SW480 (cell line): ENCODE data around the gene CDH6.

ENCODE experiments used
- DNase-seq: peaks from one replicate; pipeline ENCODE4 v3.0.0-alpha.2; 2016; ENCODE audit warnings: low spot score

Gene CDH6

DNA sequence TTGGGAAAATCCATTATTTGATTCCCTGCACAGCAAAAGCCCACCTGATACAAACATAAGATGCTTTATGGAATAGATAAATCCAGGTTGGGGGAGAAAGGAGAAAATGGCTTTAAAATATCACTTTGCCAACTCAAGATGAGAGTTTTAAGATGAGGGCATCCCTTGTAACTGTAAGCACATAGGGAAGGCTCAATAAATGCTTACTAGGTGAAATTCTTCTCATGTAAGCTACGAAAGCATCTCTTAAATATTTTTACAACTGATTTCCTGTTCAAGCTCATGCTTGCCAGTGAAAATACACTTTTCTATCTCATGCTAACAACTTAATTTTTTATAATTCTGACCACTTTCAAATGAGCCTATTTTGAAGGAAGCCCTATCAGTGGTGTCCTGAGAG is 11.5 kb downstream of the CDH6 start:
- DNase-seq = no peak

GRCh38 chr5:31208043-31208442 is 14.6 kb downstream of the CDH6 start:
- no peak for DNase-seq

DNA sequence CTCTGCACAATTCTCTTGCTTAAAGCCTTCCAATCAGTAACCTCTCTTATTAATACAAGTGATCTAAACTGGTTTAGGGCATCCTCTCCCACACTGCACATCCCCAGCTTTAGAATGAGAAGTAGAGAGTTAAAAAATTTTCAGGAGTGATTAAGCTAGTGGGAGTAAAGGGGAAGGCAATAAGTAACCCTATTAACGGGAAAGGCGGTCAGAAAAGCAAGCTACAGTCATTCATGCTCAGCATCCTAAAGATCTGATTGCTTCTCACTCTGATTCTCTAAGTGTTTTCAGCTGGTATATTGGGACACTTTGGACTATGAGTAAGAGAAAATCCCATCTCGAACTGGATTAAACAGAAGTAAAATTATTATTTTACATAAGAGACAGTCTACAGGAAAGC is 15.8 kb downstream of the CDH6 start:
- no peak for DNase-seq

- DNase-seq = no peak
Observed at GRCh38 chr5:31211098-31211497, 17.6 kb downstream of the CDH6 start.

GRCh38 chr5:31213257-31213656 is 19.8 kb downstream of the CDH6 start:
- DNase-seq = no peak

- DNase-seq = no peak
Observed at GRCh38 chr5:31213705-31214121, 20.2 kb downstream of the CDH6 start.

DNA sequence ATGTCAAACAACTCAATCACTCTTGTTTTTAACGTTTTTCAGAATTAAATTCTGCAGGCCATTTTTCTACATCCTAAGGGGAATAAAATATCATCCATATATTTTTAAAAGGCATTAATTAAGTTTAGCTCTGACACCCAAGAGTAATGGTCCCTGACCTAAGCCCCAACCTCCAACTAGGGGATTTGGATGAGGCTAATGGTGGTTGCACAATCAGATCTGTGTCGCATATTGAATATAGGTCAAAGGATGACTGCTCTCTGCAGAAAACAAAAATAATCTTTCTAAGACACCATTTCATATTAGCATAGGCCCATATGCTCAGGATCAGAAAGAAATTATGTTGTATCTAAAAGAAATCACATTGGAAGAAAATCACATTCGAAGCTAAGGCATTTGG is 20.7 kb downstream of the CDH6 start:
- no peak for DNase-seq

DNA sequence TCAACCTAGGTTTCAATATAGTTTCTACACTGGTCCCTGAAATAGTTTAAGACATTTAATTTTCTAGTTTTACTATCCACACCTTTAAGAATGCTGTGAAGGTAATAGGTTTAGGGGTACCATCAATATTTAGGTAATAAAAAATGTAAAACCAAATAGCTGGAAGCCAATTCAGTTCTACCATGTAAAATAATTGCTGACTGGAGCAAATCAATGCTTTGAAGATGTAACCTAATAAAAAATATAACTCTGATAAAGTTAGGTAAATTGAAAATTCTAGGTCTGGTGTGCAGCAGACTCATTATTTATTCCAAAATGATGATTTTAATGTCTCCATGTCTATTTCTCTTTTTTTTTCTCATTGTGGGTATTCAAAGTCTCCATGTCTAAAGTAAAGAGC is 21.8 kb downstream of the CDH6 start:
- DNase-seq = no peak

GRCh38 chr5:31217446-31217845 is 24.0 kb downstream of the CDH6 start:
- DNase-seq = no peak

GRCh38 chr5:31218978-31219377 is 25.5 kb downstream of the CDH6 start:
- peak; percentile 4 for DNase-seq

- DNase-seq = no peak
Observed at GRCh38 chr5:31221001-31221400, 27.5 kb downstream of the CDH6 start.

DNA sequence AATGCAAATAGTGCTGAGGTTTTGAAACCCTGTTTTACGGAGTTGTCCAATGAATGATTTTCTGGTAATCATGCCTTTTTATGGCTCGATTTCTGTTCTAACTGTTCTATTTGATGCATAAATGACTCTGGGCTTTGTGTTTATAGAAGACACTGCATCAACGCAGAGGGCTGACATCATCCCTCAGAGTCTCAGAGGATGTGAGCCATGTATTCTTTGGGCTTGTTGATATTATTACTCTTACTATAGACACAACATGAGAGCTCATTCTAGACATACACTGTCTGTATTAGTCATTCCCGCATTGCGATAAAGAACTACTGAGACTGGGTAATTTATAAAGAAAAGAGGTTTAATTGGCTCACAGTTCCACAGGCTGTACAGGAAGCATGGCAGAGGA is 31.6 kb downstream of the CDH6 start:
- no peak for DNase-seq

GRCh38 chr5:31225613-31226012 is 32.1 kb downstream of the CDH6 start:
- no peak for DNase-seq

- DNase-seq = no peak
Observed at GRCh38 chr5:31226651-31227050, 33.2 kb downstream of the CDH6 start.

DNA sequence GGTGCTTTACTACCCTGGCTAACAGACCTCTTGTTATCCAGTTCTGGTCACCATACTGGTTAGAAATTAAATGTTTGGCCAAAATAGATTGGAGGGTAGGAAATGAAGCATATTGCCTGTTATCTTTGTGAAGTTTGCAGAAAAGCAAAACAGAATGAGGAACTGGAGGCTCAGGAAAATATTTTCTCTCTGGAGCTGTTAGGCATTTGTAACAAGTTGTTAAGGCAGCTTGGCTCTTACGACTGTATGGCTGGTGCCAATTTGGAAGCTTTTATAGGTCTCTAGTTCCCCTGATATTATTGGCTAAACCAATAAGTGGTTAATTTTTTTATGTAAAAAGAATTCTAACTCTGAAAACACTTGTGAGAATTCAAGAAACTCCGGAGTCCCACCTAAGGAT is 35.8 kb downstream of the CDH6 start:
- DNase-seq = no peak

- no peak for DNase-seq
Observed at GRCh38 chr5:31231177-31231838, 37.8 kb downstream of the CDH6 start.

DNA sequence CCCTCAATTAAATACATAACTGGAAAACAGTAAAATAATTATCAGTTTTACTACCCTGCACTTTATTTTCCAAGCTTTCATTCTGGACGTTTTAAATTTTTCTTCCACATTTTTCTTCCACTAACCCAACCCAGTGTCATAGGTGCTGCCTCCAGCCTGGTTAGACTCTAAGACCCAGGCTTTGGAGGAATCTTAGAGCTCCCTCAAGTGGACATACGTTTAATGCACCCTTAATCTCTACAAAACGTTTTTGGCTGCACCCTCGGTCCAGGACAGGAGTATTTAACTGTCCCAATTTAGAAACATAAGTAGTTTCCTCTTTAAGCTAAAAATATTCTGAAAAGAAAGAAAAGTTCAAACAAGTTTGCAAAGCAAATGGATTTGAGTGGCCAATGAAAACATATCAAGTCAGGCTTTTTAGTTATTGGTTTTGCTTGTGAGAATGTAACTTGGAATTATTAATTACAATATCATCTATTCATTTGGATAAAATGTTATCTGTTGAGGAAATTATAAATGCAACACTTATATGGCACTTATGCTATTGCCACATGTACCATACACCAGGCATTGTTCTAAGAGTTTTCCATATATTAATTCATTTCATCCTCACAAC is 38.9 kb downstream of the CDH6 start:
- peak; percentile 51 for DNase-seq

DNA sequence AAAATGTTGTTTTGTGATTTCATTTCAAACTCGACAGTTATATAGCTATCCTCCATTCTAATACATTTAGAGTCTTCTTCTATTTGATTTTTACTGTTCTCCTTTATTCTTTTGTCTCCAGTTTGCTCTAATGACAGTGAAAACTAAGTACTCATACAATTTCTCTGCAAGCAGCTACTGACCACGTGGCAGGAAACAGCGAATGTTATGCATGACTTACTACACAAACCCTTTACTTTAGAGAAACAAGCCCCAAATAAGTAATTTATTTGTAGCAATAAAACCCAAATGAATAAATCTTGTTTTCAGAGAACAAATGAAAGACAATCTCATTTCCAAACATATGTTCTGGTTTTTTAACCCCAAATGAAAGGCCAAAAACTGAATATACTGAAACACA is 41.9 kb downstream of the CDH6 start:
- DNase-seq = no peak

GRCh38 chr5:31236339-31236738 is 42.9 kb downstream of the CDH6 start:
- no peak for DNase-seq

DNA sequence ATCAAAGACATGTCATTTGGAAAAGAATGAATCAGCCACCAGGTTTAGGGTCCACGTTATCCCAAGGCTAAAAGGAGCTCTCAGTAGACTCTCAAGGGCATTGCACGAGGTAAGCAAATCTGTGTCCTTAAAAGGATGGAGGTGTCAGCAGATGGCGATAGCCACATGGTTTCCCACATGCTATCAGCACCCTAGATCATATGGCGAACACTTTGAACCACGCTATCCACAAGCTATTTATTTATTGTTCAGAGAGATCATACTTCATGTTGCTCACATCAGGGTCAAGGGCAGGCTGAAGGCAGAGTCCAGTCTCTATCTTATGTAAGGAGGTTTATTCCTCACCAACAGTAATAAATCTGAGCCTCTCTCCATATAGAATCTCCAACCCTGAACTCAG is 43.7 kb downstream of the CDH6 start:
- no peak for DNase-seq

DNA sequence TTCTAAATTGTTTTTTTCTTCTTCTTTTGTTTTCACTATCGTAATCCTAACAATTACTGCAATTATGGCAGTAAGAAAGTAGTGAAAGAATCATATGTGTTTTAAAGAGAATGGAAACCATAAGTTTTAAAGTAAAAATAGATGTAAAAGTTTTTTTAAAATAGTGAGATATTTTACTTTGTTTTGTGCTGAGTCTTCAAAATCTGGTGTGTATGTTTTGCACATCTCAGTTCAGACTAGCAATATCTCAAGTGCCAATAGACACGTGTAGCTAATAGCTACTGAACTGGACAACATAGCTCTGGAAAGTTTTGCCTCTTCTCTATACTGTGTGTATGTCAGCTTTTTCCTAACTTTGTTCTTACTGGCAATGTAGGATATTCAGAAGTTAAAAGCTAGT is 45.0 kb downstream of the CDH6 start:
- DNase-seq = no peak

DNA sequence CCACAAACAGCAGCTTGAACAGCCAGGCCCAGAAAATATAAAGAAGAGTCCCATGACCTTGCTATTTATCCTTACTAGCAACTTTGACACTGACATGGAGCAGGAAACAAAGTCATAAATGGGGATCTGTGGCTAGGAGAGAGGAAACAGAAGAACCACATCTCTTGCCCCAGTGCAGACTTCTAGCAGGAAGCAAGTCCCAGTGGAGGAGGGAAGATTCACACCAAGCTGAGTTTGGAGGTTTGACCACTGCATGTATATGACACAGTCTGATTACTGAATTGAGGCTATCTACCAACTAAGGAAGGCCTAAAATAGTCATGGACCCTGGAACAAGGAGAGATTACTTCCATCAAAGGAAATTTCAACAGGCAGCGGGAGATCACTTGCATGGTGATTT is 51.4 kb downstream of the CDH6 start:
- DNase-seq = no peak

- no peak for DNase-seq
Observed at GRCh38 chr5:31247381-31247780, 53.9 kb downstream of the CDH6 start.

DNA sequence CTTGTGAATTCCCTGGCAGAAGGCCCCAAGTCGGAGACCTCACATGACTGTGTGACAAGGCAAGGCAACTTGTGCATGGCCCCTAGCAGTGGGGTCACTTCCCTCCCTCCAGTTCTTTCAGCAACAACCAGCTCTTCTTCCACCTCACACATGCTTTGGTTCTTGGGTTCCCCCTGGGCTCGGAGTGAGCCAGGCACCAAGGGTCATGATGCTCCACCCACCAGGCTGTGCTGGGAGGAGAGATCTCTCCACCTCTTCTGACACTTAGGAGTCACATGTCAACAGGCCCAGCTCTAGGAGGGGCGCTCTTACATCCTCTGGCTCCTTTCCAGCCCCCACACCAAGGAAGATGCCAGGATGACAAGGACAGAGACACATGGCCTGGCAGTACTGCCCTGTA is 56.7 kb downstream of the CDH6 start:
- DNase-seq = no peak
